ENCODE results near the gene PHLDA1.

DNA sequence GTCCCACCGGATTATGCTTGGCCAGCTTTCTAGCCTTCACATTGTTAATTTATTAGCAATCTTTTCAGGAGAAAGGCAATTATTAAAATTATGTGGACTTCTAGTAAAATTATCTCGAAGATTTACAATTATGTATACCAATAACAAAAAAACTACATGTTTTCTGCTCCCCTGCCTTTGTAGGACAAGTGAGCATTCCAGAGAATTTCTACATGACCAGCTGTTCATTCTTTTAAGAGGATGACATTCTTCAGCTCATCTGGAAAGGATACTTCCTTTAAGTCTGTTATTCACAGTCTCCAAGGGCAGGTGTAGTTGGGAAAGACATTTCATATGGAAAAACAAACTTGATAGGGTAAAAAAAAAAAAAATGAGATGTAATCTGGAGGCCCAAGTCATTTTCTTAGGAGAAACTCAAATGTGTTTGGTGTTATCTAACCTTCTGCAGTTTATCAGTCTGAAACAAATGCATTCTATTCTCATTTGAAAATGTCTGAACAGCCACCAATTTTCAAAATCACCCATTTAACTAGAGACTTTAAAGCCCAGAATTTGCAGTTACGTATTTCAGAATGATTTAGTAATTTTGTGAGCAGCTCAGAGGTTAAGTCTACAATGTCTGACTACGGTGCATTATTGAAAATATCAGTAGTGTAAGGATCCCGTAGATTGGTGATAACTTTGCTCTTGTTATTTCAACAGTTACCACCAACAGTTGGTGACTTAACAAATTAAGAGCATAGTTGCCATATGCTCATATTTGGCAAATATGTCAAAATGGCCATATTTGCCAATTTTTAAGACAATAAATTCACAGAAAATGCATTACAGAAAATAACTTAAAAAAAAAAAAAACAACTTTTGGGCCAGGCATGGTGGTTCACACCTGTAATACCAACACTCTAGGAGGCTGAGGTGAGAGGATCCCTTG, 1.8 kb upstream of the PHLDA1 start:
- TF ChIP-seq GATA3 (IDR thresholded peaks at IDR 0.05; ENCODE audit: low read depth, low read length) = no peak
- TF ChIP-seq GATA2 (IDR thresholded peaks at IDR 0.05; ENCODE audit: low read depth, low read length) = no peak
